GM12801 (cell line): ENCODE data around the gene MICU1.

Experiments used
- TF ChIP-seq, protein P1 (sequence below): IDR thresholded peaks from one replicate; pipeline ENCODE4 v1.5.1; 2011; ENCODE audit warnings: control low read depth; ENCODE audit not compliant: insufficient read length; ENCODE audit errors: extremely low read depth

The MICU1 gene

DNA sequence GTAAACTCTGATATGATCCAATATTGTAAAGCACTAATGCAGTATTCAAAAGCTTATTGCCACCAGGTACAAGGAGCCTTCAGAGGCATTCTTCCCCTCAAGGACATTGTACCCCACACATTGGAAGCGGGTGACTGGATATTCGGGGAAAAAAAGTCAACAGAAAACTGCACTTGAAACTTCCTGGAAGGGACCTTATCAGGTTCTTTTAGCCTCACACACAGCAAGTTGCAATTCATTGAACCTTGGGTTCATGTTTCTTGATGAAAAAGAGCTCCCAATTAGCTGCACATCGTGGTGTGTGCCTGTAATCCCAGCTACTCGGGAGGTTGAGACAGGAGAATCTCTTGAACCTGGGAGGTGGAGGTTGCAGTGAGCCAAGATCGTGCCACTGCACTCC is 16.4 kb upstream of the MICU1 start:
- TF ChIP-seq, protein P1, sequence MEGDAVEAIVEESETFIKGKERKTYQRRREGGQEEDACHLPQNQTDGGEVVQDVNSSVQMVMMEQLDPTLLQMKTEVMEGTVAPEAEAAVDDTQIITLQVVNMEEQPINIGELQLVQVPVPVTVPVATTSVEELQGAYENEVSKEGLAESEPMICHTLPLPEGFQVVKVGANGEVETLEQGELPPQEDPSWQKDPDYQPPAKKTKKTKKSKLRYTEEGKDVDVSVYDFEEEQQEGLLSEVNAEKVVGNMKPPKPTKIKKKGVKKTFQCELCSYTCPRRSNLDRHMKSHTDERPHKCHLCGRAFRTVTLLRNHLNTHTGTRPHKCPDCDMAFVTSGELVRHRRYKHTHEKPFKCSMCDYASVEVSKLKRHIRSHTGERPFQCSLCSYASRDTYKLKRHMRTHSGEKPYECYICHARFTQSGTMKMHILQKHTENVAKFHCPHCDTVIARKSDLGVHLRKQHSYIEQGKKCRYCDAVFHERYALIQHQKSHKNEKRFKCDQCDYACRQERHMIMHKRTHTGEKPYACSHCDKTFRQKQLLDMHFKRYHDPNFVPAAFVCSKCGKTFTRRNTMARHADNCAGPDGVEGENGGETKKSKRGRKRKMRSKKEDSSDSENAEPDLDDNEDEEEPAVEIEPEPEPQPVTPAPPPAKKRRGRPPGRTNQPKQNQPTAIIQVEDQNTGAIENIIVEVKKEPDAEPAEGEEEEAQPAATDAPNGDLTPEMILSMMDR: no peak

DNA sequence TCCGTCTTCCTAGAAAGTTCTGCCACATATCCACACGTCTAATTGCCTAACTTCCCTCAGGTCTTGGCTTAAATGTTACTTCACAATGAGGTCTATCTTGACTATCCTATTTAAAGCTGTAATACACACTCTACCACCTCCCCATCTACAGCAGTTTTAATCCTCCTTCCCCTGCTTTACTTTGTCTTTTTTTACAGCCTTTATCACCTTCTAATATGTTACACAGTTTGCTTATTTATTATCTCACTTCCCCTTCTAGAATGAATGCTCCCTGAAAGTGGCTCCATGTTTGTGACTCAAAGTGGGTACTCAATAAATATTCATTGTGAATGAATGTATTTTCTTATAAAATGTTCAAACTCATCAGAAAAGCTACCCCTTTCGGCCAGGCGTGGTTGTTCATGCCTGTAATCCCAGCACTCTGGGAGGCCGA is 13.6 kb upstream of the MICU1 start:
- TF ChIP-seq, protein P1: no peak

DNA sequence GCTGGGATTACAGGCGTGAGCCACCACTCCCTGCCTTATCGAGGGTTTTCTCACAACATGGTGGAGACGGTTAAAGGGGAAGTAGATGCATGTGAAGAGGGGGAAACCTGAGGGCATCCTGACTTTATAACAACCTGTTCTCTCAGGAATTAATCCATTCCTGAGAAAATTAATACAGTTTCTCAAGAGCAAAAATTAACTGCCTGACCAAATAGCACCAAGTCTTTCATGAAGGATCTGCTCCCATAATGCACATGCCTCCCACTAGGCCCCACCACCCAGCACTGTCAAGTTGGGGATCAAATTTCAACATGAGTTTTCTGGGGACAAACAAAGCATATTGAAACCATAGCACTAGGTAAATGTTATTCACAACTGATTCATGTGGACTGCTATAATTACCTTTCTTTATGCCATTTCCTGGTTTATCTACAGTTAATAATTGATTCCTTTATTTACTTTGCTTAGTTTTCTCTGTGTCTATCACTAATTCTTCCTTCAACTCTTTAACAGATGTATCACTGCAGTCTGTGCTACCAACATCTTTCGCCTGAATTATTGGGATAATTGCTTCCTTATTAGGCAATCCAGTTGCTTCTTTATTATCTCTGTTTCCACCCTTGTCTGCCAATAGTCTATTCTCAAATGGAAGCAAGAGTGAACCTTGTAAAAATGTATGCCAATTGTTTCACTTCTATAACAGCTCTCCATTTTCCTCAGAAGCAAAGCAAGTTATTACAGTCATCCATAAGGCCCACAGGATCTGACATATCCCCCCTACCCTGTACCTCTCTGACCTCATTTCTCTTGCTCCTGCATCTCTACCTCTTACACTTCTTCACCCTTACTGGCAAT is 12.9 kb upstream of the MICU1 start:
- TF ChIP-seq, protein P1: no peak

DNA sequence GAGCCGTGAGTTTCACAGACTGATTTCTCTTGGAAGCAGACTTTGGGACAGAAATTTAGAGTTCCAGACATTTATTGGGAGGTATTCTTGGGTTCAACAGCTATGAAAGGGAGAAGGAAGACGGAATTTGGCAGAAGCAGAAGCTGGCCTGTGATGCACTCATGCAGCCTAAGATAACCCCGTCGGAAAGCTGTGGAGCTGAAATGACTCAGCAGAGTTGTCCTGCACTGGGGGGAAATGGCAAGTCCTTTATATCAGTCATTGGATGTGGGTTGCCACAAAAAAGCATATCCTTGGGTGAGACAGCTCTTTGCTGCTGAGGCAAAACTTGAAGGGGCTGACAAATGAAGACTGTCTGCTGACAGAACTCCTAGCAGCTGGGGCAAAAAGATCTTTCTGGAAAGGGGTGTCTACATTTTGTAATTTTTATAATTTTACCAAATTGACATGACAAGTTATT is 11.5 kb upstream of the MICU1 start:
- TF ChIP-seq, protein P1: no peak

DNA sequence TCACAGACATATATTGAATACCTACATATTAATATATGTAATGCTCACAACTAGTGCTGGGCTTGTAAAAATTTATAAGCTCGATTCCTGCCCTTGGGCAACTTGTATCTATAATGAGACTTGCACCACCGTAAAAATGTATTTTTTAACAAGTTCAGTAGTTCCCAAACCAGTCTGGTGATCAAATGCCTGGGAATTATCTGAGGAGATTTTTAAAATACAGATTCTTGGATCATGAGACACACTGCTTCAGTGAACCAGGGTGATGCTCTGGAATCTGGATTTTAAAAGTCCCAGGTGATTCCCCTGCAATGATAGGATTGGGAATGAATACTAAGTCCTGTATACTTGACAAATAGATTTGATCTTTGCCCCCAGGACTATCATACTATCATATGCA is 4.3 kb upstream of the MICU1 start:
- TF ChIP-seq, protein P1: no peak

DNA sequence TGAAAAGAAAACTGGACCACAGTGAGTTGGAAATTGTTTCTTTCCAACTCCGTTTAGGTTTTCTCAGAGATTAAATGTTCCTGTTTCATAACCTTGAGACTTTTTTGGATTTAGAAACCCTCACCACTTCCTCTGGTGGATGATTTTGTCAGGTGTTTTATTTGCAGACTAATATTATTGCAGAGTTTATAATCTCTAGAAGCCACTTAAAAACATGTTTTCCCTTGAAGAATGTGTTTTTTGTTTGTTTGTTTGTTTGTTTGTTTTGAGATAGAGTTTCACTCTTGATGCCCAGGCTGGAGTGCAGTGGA is 520 bp upstream of the MICU1 start:
- TF ChIP-seq, protein P1: no peak

DNA sequence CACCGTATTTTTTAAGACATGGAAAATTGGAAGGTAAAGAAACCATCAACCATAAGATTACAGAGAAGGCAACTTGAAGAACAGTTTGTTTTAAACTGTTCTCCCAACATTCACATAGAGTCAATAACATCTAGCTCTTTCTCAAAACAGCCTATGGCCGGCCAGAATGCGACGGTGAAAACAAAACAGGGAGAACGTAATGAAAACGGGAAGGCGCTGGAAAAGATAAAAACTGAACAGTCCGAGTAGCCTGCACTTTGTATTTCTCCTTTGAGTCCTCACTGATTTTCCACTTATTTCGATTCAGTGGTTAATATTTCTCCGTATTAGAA is 637 bp downstream of the MICU1 start:
- TF ChIP-seq, protein P1: no peak

DNA sequence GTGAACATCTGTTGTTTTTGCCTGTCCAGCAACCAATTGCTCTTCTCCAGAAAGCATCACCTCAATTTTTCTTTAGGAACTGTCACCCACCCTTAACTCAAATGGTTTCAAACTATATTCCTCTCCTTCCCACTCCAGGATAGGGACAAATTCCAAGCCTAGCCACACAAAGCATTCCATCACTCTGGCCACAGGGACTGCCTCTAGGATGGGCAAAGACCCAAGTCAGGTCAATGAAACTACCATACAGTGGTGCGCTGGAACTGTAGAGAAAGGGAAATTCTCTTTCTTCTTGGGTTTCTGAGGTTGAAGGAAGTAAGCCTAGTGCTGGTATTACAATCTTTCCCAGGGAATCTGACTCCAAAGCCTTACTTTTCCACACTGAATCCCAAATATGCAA is 3.6 kb downstream of the MICU1 start:
- TF ChIP-seq, protein P1: no peak
